WTC11 (cell line): ENCODE measurements around the gene KRT8. TPM values are rescaled to one million over a fixed set of nuclear protein-coding genes. Genes with fewer than 3 reads are reported as not detected.

ENCODE experiments used
- ATAC-seq: fragments of 200-7000 bp; cut with Tn5 transposase; 2 replicates; pipeline ENCODE4 v1.10.0; 2021; ENCODE audit warnings: mild to moderate bottlenecking, moderate library complexity
- CTCF ChIA-PET: fragments of 300-600 bp; sonication (Branson Sonifier 250); formaldehyde crosslinking; loops from one replicate; lab custom pipeline; 2021; ENCODE audit warnings: antibody characterized with exemption; lab: Charles Lee
- POLR2A ChIA-PET: fragments of 350-600 bp; sonication (Branson Sonifier 250); formaldehyde crosslinking; loops from one replicate; lab custom pipeline; 2021; ENCODE audit warnings: antibody characterized with exemption; lab: Charles Lee
- DNase-seq: peaks from one replicate; pipeline ENCODE4 v3.0.0; 2021; ENCODE audit warnings: low spot score
- H3K27ac Mint-ChIP-seq: 2 replicates; pipeline ENCODE4 v1.8.0; 2021; ENCODE audit warnings: mixed read lengths
- H3K27me3 Mint-ChIP-seq: 2 replicates; pipeline ENCODE4 v1.8.0; 2021; ENCODE audit warnings: low read depth, mild to moderate bottlenecking, moderate library complexity, mixed read lengths
- H3K36me3 Mint-ChIP-seq: 2 replicates; pipeline ENCODE4 v1.8.0; 2021; ENCODE audit warnings: mixed read lengths
- H3K4me1 Mint-ChIP-seq: 2 replicates; pipeline ENCODE4 v1.8.0; 2022; ENCODE audit warnings: mixed read lengths
- H3K4me3 Mint-ChIP-seq: 2 replicates; pipeline ENCODE4 v1.8.0; 2021; ENCODE audit warnings: mild to moderate bottlenecking, moderate library complexity, mixed read lengths
- H3K9me3 Mint-ChIP-seq: 2 replicates; pipeline ENCODE4 v1.8.0; 2021; ENCODE audit warnings: mixed read lengths
- AR ChIP-seq: fragments of 250-450 bp; sonication (Bioruptor Pico); IDR thresholded peaks from 2 replicates; pipeline ENCODE4 v1.9.0; 2021; ENCODE audit warnings: mild to moderate bottlenecking
- ATF1 ChIP-seq: sonication (generic); formaldehyde crosslinking; IDR thresholded peaks from 2 replicates; pipeline ENCODE4 v1.8.1; 2023; ENCODE audit warnings: mild to moderate bottlenecking, moderate library complexity, missing genetic modification reagents
- CREM ChIP-seq: sonication (generic); formaldehyde crosslinking; IDR thresholded peaks from 2 replicates; pipeline ENCODE4 v1.8.1; 2022; ENCODE audit warnings: mild to moderate bottlenecking, missing genetic modification reagents, moderate library complexity
- CTCF ChIP-seq: fragments of 200-600 bp; IDR thresholded peaks from 2 replicates; pipeline ENCODE4 v1.8.0; 2022; ENCODE audit warnings: antibody characterized with exemption
- EMX1 ChIP-seq: fragments of 250-450 bp; sonication (Bioruptor Pico); IDR thresholded peaks from 2 replicates; pipeline ENCODE4 v1.8.0; 2021; ENCODE audit warnings: mild to moderate bottlenecking
- ESRRA ChIP-seq: sonication (generic); formaldehyde crosslinking; IDR thresholded peaks from 2 replicates; pipeline ENCODE4 v1.8.1; 2022; ENCODE audit warnings: mild to moderate bottlenecking, missing genetic modification reagents, borderline replicate concordance
- FOXJ3 ChIP-seq: sonication (generic); formaldehyde crosslinking; IDR thresholded peaks from 2 replicates; pipeline ENCODE4 v1.9.0; 2021; ENCODE audit warnings: missing genetic modification reagents, mild to moderate bottlenecking, borderline replicate concordance
- FOXK1 ChIP-seq: sonication (generic); formaldehyde crosslinking; IDR thresholded peaks from 2 replicates; pipeline ENCODE4 v1.8.0; 2022; ENCODE audit warnings: mild to moderate bottlenecking, moderate library complexity, missing genetic modification reagents
- GABPB1 ChIP-seq: sonication (generic); formaldehyde crosslinking; IDR thresholded peaks from 2 replicates; pipeline ENCODE4 v1.8.1; 2023; ENCODE audit warnings: mild to moderate bottlenecking, missing genetic modification reagents
- MLX ChIP-seq: sonication (generic); formaldehyde crosslinking; IDR thresholded peaks from 2 replicates; pipeline ENCODE4 v1.8.1; 2023; ENCODE audit warnings: mild to moderate bottlenecking, missing genetic modification reagents, moderate library complexity
- NR3C1 ChIP-seq: sonication (generic); formaldehyde crosslinking; conservative IDR thresholded peaks from 2 replicates; pipeline ENCODE4 v1.8.1; 2023; ENCODE audit warnings: low read depth, mild to moderate bottlenecking, missing genetic modification reagents
- PRRX2 ChIP-seq: fragments of 250-450 bp; sonication (Bioruptor Pico); IDR thresholded peaks from 2 replicates; pipeline ENCODE4 v1.8.0; 2021; ENCODE audit warnings: mild to moderate bottlenecking
- STAT6 ChIP-seq: sonication (generic); formaldehyde crosslinking; conservative IDR thresholded peaks from 2 replicates; pipeline ENCODE4 v1.8.1; 2023; ENCODE audit warnings: mild to moderate bottlenecking, low read depth, missing genetic modification reagents, moderate library complexity
- TCF7 ChIP-seq: sonication (generic); formaldehyde crosslinking; IDR thresholded peaks from 2 replicates; pipeline ENCODE4 v1.8.0; 2022; ENCODE audit warnings: mild to moderate bottlenecking, low read depth, missing genetic modification reagents, moderate library complexity
- TEAD1 ChIP-seq: sonication (generic); formaldehyde crosslinking; IDR thresholded peaks from 2 replicates; pipeline ENCODE4 v1.8.0; 2022; ENCODE audit warnings: mild to moderate bottlenecking, missing genetic modification reagents
- USF1 ChIP-seq: sonication (generic); formaldehyde crosslinking; IDR thresholded peaks from 2 replicates; pipeline ENCODE4 v1.8.0; 2022; ENCODE audit warnings: mild to moderate bottlenecking, missing genetic modification reagents
- ZNF219 ChIP-seq: sonication (generic); formaldehyde crosslinking; IDR thresholded peaks from 2 replicates; pipeline ENCODE4 v1.8.0; 2023; ENCODE audit warnings: missing genetic modification reagents, mild to moderate bottlenecking, borderline replicate concordance
- ZNF232 ChIP-seq: sonication (generic); formaldehyde crosslinking; IDR thresholded peaks from 2 replicates; pipeline ENCODE4 v1.8.0; 2022; ENCODE audit warnings: mild to moderate bottlenecking, missing genetic modification reagents
- ZNF423 ChIP-seq: fragments of 250-450 bp; sonication (Bioruptor Pico); IDR thresholded peaks from 2 replicates; pipeline ENCODE4 v2.1.2; 2022; ENCODE audit warnings: mild to moderate bottlenecking, moderate library complexity
- total RNA-seq: library from RNA; stranded (reverse); gene quantifications from 3 replicates; pipeline ENCODE4 v1.2.3, GENCODE V29; 2021

Gene KRT8
- total RNA-seq, 1 experiment from 2014 or later = 477 TPM

- ATAC-seq = no peak
- DNase-seq = no peak
- Mint-ChIP-seq H3K4me3 (peak overlapping the region; percentile 64), H3K27ac (no peak overlapping the region), H3K27me3 (peaks cover 26% of the 10 kb centered on the region), H3K9me3 (no peaks in the 10 kb centered on the region), H3K36me3 (no peaks in the 10 kb centered on the region), H3K4me1 (peaks cover 16% of the 10 kb centered on the region)
- CTCF ChIA-PET = interaction anchor here (1.0 to 2.9 kb wide), 5 partner anchors 108 to 651 kb away, joined by 3 to 12 read pairs (median 3); no protein-coding TSS in a partner anchor
- POLR2A ChIA-PET = no interaction called here
- no peak for TF ChIP-seq FOXJ3 (CRISPR knock-in tag)
- TF ChIP-seq GABPB1 (CRISPR knock-in tag) = no peak
Measured at GRCh38 chr12:52872644-52873389, 32.1 kb downstream of the KRT8 start.

GRCh38 chr12:52871291-52872039 lies 33.4 kb downstream of the KRT8 start:
- CTCF ChIA-PET = interaction anchor here (0.7 to 2.9 kb wide), 20 partner anchors 9 to 413 kb away, joined by 3 to 83 read pairs (median 6); partner anchors contain the start of gene EIF4B
- DNase-seq (no peak), ATAC-seq (no peak)
- POLR2A ChIA-PET = no interaction called here
- no peak overlapping the region for H3K27ac Mint-ChIP-seq
- no peaks in the 10 kb centered on the region for H3K36me3 Mint-ChIP-seq
- H3K9me3 Mint-ChIP-seq = no peaks in the 10 kb centered on the region
- H3K27me3 Mint-ChIP-seq = peaks cover 26% of the 10 kb centered on the region
- peaks cover 16% of the 10 kb centered on the region for H3K4me1 Mint-ChIP-seq
- H3K4me3 Mint-ChIP-seq = no peak overlapping the region
- TF ChIP-seq TCF7 (CRISPR knock-in tag) (no peak), TEAD1 (CRISPR knock-in tag) (no peak), USF1 (CRISPR knock-in tag) (no peak), PRRX2 (CRISPR knock-in tag) (no peak), STAT6 (CRISPR knock-in tag) (no peak), MLX (no peak), EMX1 (CRISPR knock-in tag) (no peak)

- Mint-ChIP-seq H3K9me3 (no peaks in the 10 kb centered on the region), H3K36me3 (no peaks in the 10 kb centered on the region), H3K4me1 (peaks cover 16% of the 10 kb centered on the region), H3K4me3 (no peak overlapping the region), H3K27ac (no peak overlapping the region), H3K27me3 (peaks cover 26% of the 10 kb centered on the region)
- ChIA-PET CTCF (interaction anchor here (0.5 to 2.9 kb wide), 144 partner anchors 9 to 789 kb away, joined by 3 to 83 read pairs (median 4); partner anchors contain the start of genes EIF4B, KRT4, KRT71 and KRT72), POLR2A (interaction anchor here (1.0 kb wide), 1 partner anchor 287 kb away, joined by 3 read pairs; no protein-coding TSS in a partner anchor)
- DNase-seq (peak; percentile 90), ATAC-seq (peak; percentile 74)
- TF ChIP-seq ZNF219 (CRISPR knock-in tag) = no peak
- TF ChIP-seq FOXK1 (CRISPR knock-in tag) = no peak
- no peak for TF ChIP-seq ATF1 (CRISPR knock-in tag)
- no peak for TF ChIP-seq NR3C1 (CRISPR knock-in tag)
- TF ChIP-seq ZNF423 (CRISPR knock-in tag) = peak; percentile 8; the same call in 1 of the 2 replicates
- TF ChIP-seq ZNF232 (CRISPR knock-in tag) = no peak
- no peak for TF ChIP-seq ESRRA (CRISPR knock-in tag)
- TF ChIP-seq AR (CRISPR knock-in tag) = no peak
- TF ChIP-seq CREM (CRISPR knock-in tag) = no peak
- TF ChIP-seq CTCF = peak; percentile 86
- no peak for TF ChIP-seq FOXJ3 (CRISPR knock-in tag)
Measured at GRCh38 chr12:52870361-52871290, 34.2 kb downstream of the KRT8 start.
